ENCODE results near the gene CDKN2B-AS1.

The CDKN2B-AS1 gene

GRCh38 chr9:22084336-22085035 lies 89.9 kb downstream of the CDKN2B-AS1 start (continued):
- TF ChIP-seq ZNF692 (tag by site-specific recombination; IDR thresholded peaks at IDR 0.05), result peak; percentile 33; the same call in 1 of the 2 replicates
- TF ChIP-seq INSM2 (tag by site-specific recombination; IDR thresholded peaks at IDR 0.05), result 0 out of 2 replicates have a peak, but pooled peaks have one; percentile 52
- no peak for TF ChIP-seq ZBTB10 (tag by site-specific recombination; IDR thresholded peaks at IDR 0.05)
- TF ChIP-seq ZNF654 (tag by site-specific recombination; IDR thresholded peaks at IDR 0.05; ENCODE audit: low read depth), result 0 out of 2 replicates have a peak, but pooled peaks have one; percentile 3
- 0 out of 2 replicates have a peak, but pooled peaks have one; percentile 14 for TF ChIP-seq ZBTB17 (tag by site-specific recombination; IDR thresholded peaks at IDR 0.05)
- TF ChIP-seq ZNF394 (tag by site-specific recombination; IDR thresholded peaks at IDR 0.05; ENCODE audit: borderline replicate concordance), result 0 out of 2 replicates have a peak, but pooled peaks have one; percentile 11
- TF ChIP-seq KLF8 (tag by site-specific recombination; IDR thresholded peaks at IDR 0.05), result peak; percentile 44; the same call in 1 of the 2 replicates
- TF ChIP-seq ZNF24 (tag by site-specific recombination; IDR thresholded peaks at IDR 0.05), result 0 out of 2 replicates have a peak, but pooled peaks have one; percentile 38
- peak; percentile 83 for TF ChIP-seq SP7 (tag by site-specific recombination; IDR thresholded peaks at IDR 0.05)
- TF ChIP-seq TRIM28 (IDR thresholded peaks at IDR 0.05; ENCODE audit: borderline replicate concordance, low read length), result peak; percentile 29; the same call in 1 of the 2 replicates
- no peak for TF ChIP-seq ZNF521 (tag by site-specific recombination; IDR thresholded peaks at IDR 0.05)
- TF ChIP-seq ZNF660 (tag by site-specific recombination; IDR thresholded peaks at IDR 0.05), result peak; percentile 71; the same call in 1 of the 2 replicates
- TF ChIP-seq MEIS1 (CRISPR knock-in tag; IDR thresholded peaks at IDR 0.05; ENCODE audit: borderline replicate concordance), result peak; percentile 24; the same call in 1 of the 2 replicates
- peak; percentile 67 for TF ChIP-seq ZNF366 (tag by site-specific recombination; conservative IDR thresholded peaks at IDR 0.05)
- peak; percentile 47; the same call in 1 of the 2 replicates for TF ChIP-seq TSHZ1 (tag by site-specific recombination; IDR thresholded peaks at IDR 0.05; ENCODE audit: borderline replicate concordance)
- TF ChIP-seq ZNF19 (tag by site-specific recombination; IDR thresholded peaks at IDR 0.05; ENCODE audit: low read depth), result no peak
- peak; percentile 17; the same call in 1 of the 2 replicates for TF ChIP-seq ZNF518A (tag by site-specific recombination; conservative IDR thresholded peaks at IDR 0.05; ENCODE audit: low read depth)
- TF ChIP-seq ZNF843 (tag by site-specific recombination; IDR thresholded peaks at IDR 0.05), result 0 out of 2 replicates have a peak, but pooled peaks have one; percentile 48
- 0 out of 2 replicates have a peak, but pooled peaks have one; percentile 17 for TF ChIP-seq HIC1 (tag by site-specific recombination; IDR thresholded peaks at IDR 0.05)
